ENCODE results near the gene NT5DC2.
"Not testable (repeated sequence)": the region's sequence is repeated elsewhere in the genome, so short reads cannot be mapped to it uniquely, and the experiment has no call there.

Gene NT5DC2

GRCh38 chr3:52530918-52531826 lies 2.5 kb downstream of the NT5DC2 start:
- Mint-ChIP-seq H3K4me1 (peaks cover 19% of the 10 kb centered on the region), H3K27ac (no peak overlapping the region), H3K9me3 (no peaks in the 10 kb centered on the region), H3K36me3 (peaks cover 42% of the 10 kb centered on the region), H3K4me3 (peak overlapping the region; percentile 97)
- ATAC-seq (no peak), DNase-seq (ENCODE audit: low spot score in 2 of 2) (no peak)

DNA sequence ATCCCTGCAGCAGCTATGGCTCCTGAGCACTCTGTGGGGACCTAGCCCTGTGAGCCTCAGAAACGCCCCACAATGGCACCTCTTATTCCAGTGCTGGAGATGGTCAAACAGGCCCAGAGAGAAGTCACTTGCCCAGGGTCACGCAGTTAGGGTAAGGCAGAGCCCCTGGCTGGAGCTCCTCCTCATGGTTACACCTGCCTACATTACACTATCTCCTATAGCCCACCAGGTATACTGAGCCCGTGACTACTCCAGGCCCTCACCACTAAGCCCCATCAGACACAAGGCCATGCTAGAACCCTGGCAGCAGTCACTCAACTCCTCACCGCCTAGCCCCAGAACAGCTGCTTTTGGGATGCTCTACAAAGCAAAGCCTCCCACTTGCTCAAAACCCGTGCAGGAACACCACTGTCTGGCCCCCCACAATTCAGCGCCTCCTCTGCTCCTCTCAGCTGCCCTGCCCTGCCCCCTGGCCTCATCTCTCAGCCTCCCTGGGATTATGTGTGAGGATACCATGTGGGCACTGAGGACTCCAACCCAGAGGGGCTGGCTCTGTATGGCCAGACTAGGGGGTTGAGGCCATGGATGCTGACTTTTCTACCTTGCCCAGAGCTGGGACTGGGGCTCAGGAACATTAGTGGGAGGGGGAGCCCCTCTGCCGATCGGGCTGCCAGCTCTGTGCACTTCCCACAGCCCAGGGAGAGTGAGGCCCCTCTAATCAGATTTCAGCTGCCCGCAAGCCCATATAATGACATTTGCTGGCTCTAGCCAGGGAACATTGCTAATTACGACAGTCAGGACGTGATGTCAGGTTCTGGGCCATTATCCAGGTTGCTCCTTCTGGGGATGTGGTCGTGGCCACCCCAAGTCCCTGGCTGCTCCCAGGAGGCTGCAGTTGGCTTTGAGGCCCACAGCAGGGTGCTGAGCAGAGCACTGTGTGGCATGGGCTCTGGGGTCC lies 4.0 kb downstream of the NT5DC2 start:
- ATAC-seq (no peak), DNase-seq (ENCODE audit: low spot score in 2 of 2) (no peak)
- peaks cover 37% of the 10 kb centered on the region for H3K36me3 Mint-ChIP-seq
- H3K4me1 Mint-ChIP-seq = peaks cover 14% of the 10 kb centered on the region
- H3K9me3 Mint-ChIP-seq = no peaks in the 10 kb centered on the region
- H3K4me3 Mint-ChIP-seq = no peak overlapping the region
- no peak overlapping the region for H3K27ac Mint-ChIP-seq

DNA sequence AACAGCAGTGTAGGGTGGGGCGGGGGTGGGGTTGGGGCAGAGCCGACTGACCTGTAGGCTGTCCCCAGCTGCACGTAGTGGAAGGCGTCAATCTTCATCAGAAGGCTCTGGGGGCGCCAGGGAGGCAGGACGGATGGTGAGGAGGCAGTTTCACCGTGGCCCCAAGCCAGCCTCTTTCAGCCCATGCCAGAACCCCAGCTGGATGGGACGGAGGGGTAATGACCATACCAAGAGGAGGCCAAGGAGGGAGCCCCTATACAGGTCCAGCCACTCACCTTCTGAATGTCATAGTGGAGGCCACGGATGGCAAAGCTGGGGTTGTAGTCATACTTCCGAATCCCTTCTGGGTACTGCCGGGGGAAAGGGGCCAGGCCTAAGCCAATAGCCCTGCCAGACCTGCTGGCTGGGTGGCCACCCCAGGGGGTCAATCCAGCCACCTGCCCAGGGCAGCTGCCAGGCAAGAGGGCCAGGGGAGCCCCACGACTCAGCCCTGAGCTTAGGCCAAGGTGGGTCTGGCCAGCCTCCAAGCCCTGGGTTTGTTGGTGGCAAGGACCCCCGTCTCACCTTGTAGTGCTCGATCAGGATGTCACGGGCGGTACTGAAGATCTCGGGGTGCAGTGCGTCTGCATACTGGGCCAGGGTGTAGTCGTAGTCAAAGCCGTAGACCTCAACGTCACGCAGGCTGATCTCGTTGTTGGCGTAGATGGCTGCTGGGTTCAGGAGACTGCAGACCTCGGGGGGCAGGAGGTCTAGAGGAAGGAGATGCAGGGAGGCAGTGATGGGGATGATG lies 4.9 kb downstream of the NT5DC2 start:
- Mint-ChIP-seq H3K9me3 (no peaks in the 10 kb centered on the region), H3K36me3 (peaks cover 37% of the 10 kb centered on the region), H3K4me1 (peaks cover 8% of the 10 kb centered on the region), H3K4me3 (no peak overlapping the region), H3K27ac (no peak overlapping the region)
- ATAC-seq (no peak), DNase-seq (ENCODE audit: low spot score in 2 of 2) (no peak)

DNA sequence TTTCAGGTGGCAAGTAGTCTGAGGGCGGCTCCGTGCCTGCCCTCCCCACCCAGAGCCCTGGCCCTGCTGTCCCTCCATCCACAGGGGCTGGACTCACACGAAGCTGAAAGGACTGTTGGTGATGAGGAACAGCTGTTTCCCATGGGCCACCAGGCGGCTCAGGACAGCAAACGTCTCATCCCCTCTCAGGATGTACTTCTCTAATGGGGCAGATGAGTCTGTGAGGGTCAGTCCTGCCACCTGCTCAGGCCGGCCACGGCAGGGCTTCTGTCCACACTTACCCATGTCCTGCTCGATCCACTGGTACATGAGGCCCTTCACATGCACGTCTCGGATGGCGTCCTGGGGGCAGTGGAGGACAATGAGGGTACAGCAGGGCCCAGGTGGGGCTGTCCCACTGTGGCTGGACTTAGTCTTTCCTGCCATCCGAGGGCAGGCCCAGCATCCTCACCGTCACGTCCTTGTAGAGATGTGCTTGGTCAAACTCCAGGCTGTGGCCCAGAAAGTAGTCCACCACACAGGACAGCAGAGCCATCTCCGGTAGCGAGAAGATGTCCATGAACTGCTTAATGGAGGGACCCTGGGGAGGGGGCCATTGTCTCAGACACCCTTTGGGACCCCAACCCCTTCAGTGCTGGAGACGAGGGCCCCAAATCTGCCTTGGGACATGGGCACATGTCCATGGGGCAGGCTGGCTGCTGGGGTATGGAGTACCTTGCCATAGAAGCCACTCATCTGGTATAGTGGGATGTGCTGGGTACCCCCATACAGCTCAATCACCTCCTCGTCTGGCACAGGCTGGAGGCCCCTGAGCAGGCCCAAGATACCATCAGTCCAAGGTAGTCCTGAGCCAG lies 5.7 kb downstream of the NT5DC2 start:
- Mint-ChIP-seq H3K4me3 (no peak overlapping the region), H3K9me3 (no peaks in the 10 kb centered on the region), H3K27ac (no peak overlapping the region), H3K4me1 (peaks cover 8% of the 10 kb centered on the region), H3K36me3 (peaks cover 37% of the 10 kb centered on the region)
- DNase-seq (ENCODE audit: low spot score in 2 of 2) (no peak), ATAC-seq (no peak)

DNA sequence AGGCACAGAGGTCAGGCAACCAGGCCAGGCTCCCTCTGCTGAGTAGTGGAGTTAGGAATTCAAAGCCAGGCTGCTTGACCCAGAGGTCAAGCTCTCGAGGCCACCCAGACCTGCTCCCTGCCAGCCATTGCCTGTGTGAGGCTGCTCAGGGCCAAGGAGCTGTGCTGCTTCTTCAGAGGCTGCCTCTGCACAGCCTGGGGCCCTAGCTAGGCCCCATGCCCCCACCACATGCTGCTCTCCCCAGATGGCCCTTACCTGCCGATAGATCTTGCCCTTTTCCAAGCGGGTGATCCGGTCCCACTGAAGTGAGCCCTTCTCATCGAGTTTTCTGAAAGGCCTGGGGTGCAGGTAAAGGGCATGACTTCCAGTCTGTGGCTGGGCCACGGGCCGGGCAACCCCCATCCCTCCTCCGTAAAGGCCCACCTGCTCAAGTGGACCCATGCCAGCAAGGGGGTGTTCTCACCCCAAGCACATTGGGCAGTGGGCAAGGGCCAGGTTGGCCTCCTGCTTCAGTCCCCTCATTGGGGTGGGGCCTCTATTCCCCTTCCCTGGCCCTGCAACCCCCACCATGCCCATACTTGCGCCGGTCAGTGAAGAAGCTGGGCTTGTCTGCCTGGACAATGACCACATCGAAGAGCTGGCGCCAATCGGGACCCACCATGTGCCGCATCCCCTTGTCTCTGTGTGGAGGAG lies 6.5 kb downstream of the NT5DC2 start:
- no peak for ATAC-seq
- no peaks in the 10 kb centered on the region for H3K9me3 Mint-ChIP-seq

DNA sequence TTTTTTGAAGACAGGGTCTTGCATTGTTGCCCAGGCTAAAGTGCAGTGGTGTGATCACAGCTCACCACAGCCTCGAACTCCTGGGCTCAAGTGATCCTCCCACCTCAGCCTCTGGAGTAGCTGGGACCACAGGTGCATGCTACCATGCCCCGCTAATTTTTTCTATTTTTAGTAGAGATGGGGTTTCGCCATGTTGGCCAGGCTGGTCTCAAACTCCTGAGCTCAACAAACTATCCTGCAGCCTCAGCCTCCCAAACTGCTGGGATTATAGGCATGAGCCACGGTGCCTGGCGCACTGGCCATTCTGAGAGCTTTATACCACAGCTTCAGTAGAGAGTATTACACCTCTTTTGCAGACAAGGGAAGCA lies 7.0 kb downstream of the NT5DC2 start:
- not testable (repeated sequence) for DNase-seq (ENCODE audit: low spot score in 2 of 2); H3K4me3 Mint-ChIP-seq; ATAC-seq; H3K9me3 Mint-ChIP-seq; H3K4me1 Mint-ChIP-seq
- Mint-ChIP-seq H3K36me3 (peaks cover 29% of the 10 kb centered on the region), H3K27ac (peak overlapping the region; percentile 56)

More for the DNA sequence above, 6.5 kb downstream of the NT5DC2 start:
- Mint-ChIP-seq H3K36me3 (peaks cover 31% of the 10 kb centered on the region), H3K4me3 (no peak overlapping the region), H3K27ac (no peak overlapping the region), H3K4me1 (peaks cover 1% of the 10 kb centered on the region)
- no peak for DNase-seq (ENCODE audit: low spot score in 2 of 2)

DNA sequence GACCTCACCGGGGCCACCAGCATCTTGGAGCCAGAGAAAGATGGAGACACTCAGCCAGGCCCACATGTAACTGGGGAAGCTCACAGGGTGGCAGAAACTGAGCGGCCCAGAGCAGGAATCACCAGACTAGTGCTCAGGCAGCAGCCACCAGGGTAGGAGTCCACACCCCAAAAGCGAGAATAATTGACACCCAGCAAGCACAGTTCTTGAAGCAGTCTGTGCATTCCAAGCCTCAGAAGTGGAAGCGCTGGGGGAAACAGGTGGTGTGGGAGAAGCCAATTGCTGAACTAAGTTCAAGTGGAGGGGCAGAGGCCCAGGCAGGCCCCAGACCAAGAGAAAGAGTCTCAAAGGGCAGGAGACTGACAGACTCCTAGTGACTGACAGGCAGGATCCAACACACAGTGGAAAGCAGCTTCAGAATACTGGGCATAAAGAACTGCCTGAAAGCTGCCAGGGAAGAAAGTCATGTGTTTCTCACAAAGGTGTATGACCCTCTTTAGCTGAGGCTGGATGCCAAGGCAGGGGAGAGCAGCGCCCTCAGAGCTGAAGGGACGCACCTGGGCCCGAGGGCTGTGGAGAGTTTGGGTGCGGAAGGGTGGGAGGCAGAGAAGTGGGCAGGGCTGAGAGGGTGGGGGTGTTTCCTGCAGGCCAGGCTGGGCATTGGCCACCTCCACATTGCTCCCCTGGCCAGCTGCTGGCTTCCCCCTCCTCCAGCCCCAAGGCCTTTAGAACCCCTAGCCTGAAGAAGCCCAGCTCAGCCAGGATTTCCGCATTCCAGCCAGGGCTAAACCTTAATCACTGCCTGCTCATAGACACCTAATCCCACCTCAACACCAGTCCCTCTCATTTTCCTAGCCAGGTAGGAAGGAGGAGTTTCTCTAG lies 7.7 kb downstream of the NT5DC2 start:
- Mint-ChIP-seq H3K9me3 (no peaks in the 10 kb centered on the region), H3K4me1 (no peaks in the 10 kb centered on the region), H3K4me3 (no peak overlapping the region), H3K27ac (peak overlapping the region; percentile 56), H3K36me3 (peaks cover 29% of the 10 kb centered on the region)
- no peak for DNase-seq (ENCODE audit: low spot score in 2 of 2)
- ATAC-seq = no peak

DNA sequence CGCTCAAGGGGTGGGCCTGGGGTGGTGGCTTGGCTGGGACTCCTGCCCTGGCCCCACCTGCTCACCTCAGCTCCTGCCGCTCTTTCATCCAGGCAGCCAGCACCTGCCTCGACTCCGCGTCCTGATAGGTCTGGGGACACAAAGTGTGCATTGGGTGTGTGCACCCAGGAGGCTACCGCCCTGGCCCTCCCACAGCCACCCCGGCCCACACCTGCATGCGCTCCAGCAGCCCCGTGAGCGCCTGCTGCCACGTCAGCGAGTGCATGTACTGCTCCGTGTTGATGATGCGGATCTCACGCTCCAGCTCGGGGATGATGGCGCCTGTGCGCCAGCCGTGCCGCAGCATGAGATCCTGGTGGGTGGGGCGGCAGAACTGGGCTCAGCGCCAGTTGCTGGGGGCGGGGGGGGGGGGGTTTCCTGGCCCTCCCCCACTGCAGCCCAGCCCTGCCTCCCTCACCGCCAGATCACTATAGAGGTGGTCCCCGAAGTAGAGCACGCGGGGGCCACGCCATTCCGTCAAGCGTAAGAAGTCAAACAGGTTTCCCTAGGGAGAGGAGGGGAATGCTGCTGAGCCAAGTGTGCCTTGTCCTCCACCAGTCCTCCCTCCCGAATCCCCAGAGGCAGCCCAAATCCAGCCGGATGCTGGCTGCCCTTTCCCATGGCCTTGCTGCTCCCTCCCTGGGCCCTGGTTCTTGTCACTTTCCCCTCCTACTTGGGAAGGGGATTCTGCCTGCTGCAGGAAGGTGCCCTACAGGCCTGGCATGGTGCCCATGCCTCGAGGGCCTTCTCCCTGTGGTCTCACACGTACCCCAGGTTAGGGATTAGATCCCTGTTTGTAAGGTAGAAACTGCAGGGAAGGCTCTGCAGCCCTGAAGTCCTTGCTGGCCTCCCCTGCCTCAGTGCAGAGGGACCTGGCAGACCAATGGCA lies 8.6 kb downstream of the NT5DC2 start:
- no peak overlapping the region for H3K4me3 Mint-ChIP-seq
- H3K9me3 Mint-ChIP-seq = no peaks in the 10 kb centered on the region
- no peak for ATAC-seq
- H3K4me1 Mint-ChIP-seq = no peaks in the 10 kb centered on the region
- peak overlapping the region; percentile 81 for H3K27ac Mint-ChIP-seq
- no peak for DNase-seq (ENCODE audit: low spot score in 2 of 2)
- H3K36me3 Mint-ChIP-seq = peaks cover 29% of the 10 kb centered on the region

GRCh38 chr3:52524258-52524751 lies 9.4 kb downstream of the NT5DC2 start:
- ATAC-seq (no peak), DNase-seq (ENCODE audit: low spot score in 2 of 2) (no peak)
- Mint-ChIP-seq H3K27ac (peak overlapping the region; percentile 81), H3K4me3 (no peak overlapping the region), H3K36me3 (peaks cover 29% of the 10 kb centered on the region), H3K9me3 (no peaks in the 10 kb centered on the region), H3K4me1 (no peaks in the 10 kb centered on the region)

- Mint-ChIP-seq H3K27ac (peak overlapping the region; percentile 81), H3K4me1 (no peaks in the 10 kb centered on the region)
Observed at GRCh38 chr3:52523386-52524257, 10.0 kb downstream of the NT5DC2 start.

DNA sequence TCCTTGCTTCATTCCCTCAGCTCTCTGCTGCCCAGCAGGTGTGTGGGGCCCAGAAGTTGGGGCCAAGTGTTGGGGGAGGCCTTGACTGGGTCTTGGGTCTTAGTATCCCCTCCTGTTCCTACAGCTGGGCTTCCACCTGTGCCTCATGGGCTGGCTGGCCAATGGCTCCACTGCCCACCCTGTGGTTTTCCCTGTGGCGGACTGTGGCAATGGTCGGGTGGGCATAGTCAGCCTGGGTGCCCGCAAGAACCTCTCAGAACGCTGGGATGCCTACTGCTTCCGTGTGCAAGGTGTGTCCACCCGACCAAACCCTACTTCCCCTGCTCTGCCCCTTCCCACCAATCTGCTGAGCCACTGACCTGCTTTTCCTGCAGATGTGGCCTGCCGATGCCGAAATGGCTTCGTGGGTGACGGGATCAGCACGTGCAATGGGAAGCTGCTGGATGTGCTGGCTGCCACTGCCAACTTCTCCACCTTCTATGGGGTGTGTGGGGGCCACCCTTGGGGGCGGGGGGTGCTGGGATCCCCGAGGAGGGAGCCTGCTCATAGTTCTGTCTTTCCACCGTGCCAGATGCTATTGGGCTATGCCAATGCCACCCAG lies 10.9 kb downstream of the NT5DC2 start:
- DNase-seq (ENCODE audit: low spot score in 2 of 2) (no peak), ATAC-seq (no peak)
- Mint-ChIP-seq H3K36me3 (peaks cover 14% of the 10 kb centered on the region), H3K27ac (no peak overlapping the region), H3K4me1 (no peaks in the 10 kb centered on the region), H3K9me3 (no peaks in the 10 kb centered on the region), H3K4me3 (no peak overlapping the region)

More at GRCh38 chr3:52523386-52524257, 10.0 kb downstream of the NT5DC2 start:
- DNase-seq (ENCODE audit: low spot score in 2 of 2) (no peak), ATAC-seq (no peak)
- no peak overlapping the region for H3K4me3 Mint-ChIP-seq
- no peaks in the 10 kb centered on the region for H3K9me3 Mint-ChIP-seq
- peaks cover 22% of the 10 kb centered on the region for H3K36me3 Mint-ChIP-seq

All from stimulated activated effector memory CD8-positive, alpha-beta T cell treated with anti-CD3 and anti-CD28 coated beads, Interleukin-12 subunit alpha, Interleukin-12 subunit beta, amount 100 ng/mL, for 72 hours (primary cell).